Keratinocyte (primary cell): ENCODE measurements around the gene FRY. TPM values are rescaled to one million over a fixed set of nuclear protein-coding genes. Genes with fewer than 3 reads are reported as not detected.

Experiments
- DNase-seq: peaks from one replicate; pipeline ENCODE4 v3.0.0-alpha.2; 2011; ENCODE audit warnings: low read depth, missing footprints, low spot score
- FAIRE-seq: peaks from 2 replicates; lab custom pipeline; 2011; peaks lifted over from hg19 to GRCh38; lab: Jason Lieb, UNC
- H2AFZ ChIP-seq: 2 replicates; pipeline ENCODE4 v1.6.0; 2012; ENCODE audit warnings: low read length, control low read depth, inconsistent platforms; ENCODE audit not compliant: control insufficient read depth
- H3K27ac ChIP-seq: 2 replicates; pipeline ENCODE4 v1.5.1; 2011; ENCODE audit warnings: low read length; ENCODE audit not compliant: control insufficient read depth, insufficient read depth
- H3K27me3 ChIP-seq: 3 replicates; pipeline ENCODE4 v1.6.0; 2011; ENCODE audit warnings: low read length; ENCODE audit not compliant: control insufficient read depth, insufficient read depth; ENCODE audit errors: extremely low read depth
- H3K36me3 ChIP-seq, 2 experiments: 2 replicates in 1 of 2; 3 replicates in 1 of 2; pipeline ENCODE4 v1.5.1; 2011; ENCODE audit warnings: low read length in 2 of 2, mild to moderate bottlenecking in 1 of 2; ENCODE audit not compliant: control insufficient read depth in 2 of 2, insufficient read depth in 2 of 2; ENCODE audit errors: extremely low read depth in 1 of 2
- H3K4me1 ChIP-seq: 3 replicates; pipeline ENCODE4 v1.5.1; 2011; ENCODE audit warnings: low read length; ENCODE audit not compliant: control insufficient read depth, insufficient read depth; ENCODE audit errors: extremely low read depth
- H3K4me2 ChIP-seq: 3 replicates; pipeline ENCODE4 v1.6.0; 2011; ENCODE audit warnings: low read depth, low read length; ENCODE audit not compliant: control insufficient read depth, insufficient read depth; ENCODE audit errors: extremely low read depth
- H3K4me3 ChIP-seq, 3 experiments: fragments of 200-600 bp in 1 of 3; sonication (generic) in 1 of 3; 2 replicates in 2 of 3; 3 replicates in 1 of 3; pipeline ENCODE4 v1.5.1; 2011 to 2016; ENCODE audit warnings: low read length in 3 of 3, mild to moderate bottlenecking in 3 of 3, control low read depth in 2 of 3, inconsistent platforms in 1 of 3, low read depth in 1 of 3, mixed read lengths in 1 of 3, mixed run types in 1 of 3, moderate library complexity in 1 of 3; ENCODE audit not compliant: control insufficient read depth in 2 of 3, insufficient read depth in 2 of 3; ENCODE audit errors: extremely low read depth in 1 of 3
- H3K79me2 ChIP-seq: 2 replicates; pipeline ENCODE4 v1.6.0; 2012; ENCODE audit warnings: low read length; ENCODE audit not compliant: control insufficient read depth, insufficient read depth
- H3K9ac ChIP-seq: 3 replicates; pipeline ENCODE4 v1.6.0; 2011; ENCODE audit warnings: low read length; ENCODE audit not compliant: control insufficient read depth, insufficient read depth; ENCODE audit errors: extremely low read depth
- H3K9me1 ChIP-seq: 3 replicates; pipeline ENCODE4 v1.6.0; 2011; ENCODE audit warnings: low read length; ENCODE audit not compliant: control insufficient read depth, insufficient read depth; ENCODE audit errors: extremely low read depth
- H3K9me3 ChIP-seq: 2 replicates; pipeline ENCODE4 v1.5.1; 2012; ENCODE audit warnings: low read depth, low read length; ENCODE audit not compliant: control insufficient read depth
- H4K20me1 ChIP-seq: 3 replicates; pipeline ENCODE4 v1.6.0; 2011; ENCODE audit warnings: low read length; ENCODE audit not compliant: control insufficient read depth, insufficient read depth; ENCODE audit errors: extremely low read depth
- EZH2 ChIP-seq: IDR thresholded peaks from one replicate; pipeline ENCODE4 v1.6.1; 2012; ENCODE audit warnings: inconsistent platforms, mild to moderate bottlenecking, low read length, moderate library complexity
- dilution Hi-C: fragments of 300-500 bp; cut with MboI; formaldehyde crosslinking; loops from one replicate; pipeline ENCODE4 v1.7.0; 2020; ENCODE audit warnings: low sequenced_read_pairs; ENCODE audit not compliant: extremely low pct_ligation_motif_present
- polyA plus RNA-seq, 5 experiments: library from polyadenylated mRNA; depleted of rRNA in 3 of 5; stranded (reverse) in 3 of 5; stranded (forward) in 1 of 5; unstranded in 1 of 5; fragments of >200 nt; gene quantifications; 1 replicate in 1 of 5; 2 replicates in 3 of 5; 3 replicates in 1 of 5; pipeline versions ENCODE4 v1.2.1 to v1.2.3, GENCODE V29; 2011 to 2012; ENCODE audit warnings: missing spikeins in 2 of 5, low read depth in 1 of 5, low replicate concordance in 1 of 5
- TF ChIP-seq, protein P1 (sequence below), 3 experiments: IDR thresholded peaks in 1 of 3; conservative IDR thresholded peaks in 1 of 3; optimal IDR thresholded peaks in 1 of 3; 2 replicates in 2 of 3; 3 replicates in 1 of 3; pipeline versions ENCODE3 to v1.5.1; 2011; ENCODE audit warnings: low read length in 3 of 3, mild to moderate bottlenecking in 3 of 3, moderate library complexity in 2 of 3, control low read depth in 1 of 3, inconsistent platforms in 1 of 3; ENCODE audit not compliant: insufficient read depth in 2 of 3; ENCODE audit errors: extremely low read depth in 1 of 3

FRY gene
- polyA plus RNA-seq, 1 donor (not counting 4 experiments of a cell fraction or from before 2014, with no cell fraction given) = 0.80 TPM

- no peak for DNase-seq
- Histone ChIP-seq H2AFZ (no peak overlapping the region), H3K4me3 (no peak overlapping the region), H3K4me1 (no peaks in the 10 kb centered on the region), H3K36me3 (no peaks in the 10 kb centered on the region), H3K27me3 (no peaks in the 10 kb centered on the region), H3K9ac (no peak overlapping the region), H3K4me2 (no peak overlapping the region), H3K9me3 (no peaks in the 10 kb centered on the region), H3K9me1 (no peaks in the 10 kb centered on the region), H4K20me1 (no peaks in the 10 kb centered on the region), H3K27ac (no peak overlapping the region), H3K79me2 (no peaks in the 10 kb centered on the region)
- dilution Hi-C loops = no loop called here
- no peak for TF ChIP-seq EZH2
- TF ChIP-seq, protein P1, sequence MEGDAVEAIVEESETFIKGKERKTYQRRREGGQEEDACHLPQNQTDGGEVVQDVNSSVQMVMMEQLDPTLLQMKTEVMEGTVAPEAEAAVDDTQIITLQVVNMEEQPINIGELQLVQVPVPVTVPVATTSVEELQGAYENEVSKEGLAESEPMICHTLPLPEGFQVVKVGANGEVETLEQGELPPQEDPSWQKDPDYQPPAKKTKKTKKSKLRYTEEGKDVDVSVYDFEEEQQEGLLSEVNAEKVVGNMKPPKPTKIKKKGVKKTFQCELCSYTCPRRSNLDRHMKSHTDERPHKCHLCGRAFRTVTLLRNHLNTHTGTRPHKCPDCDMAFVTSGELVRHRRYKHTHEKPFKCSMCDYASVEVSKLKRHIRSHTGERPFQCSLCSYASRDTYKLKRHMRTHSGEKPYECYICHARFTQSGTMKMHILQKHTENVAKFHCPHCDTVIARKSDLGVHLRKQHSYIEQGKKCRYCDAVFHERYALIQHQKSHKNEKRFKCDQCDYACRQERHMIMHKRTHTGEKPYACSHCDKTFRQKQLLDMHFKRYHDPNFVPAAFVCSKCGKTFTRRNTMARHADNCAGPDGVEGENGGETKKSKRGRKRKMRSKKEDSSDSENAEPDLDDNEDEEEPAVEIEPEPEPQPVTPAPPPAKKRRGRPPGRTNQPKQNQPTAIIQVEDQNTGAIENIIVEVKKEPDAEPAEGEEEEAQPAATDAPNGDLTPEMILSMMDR (optimal IDR thresholded peaks at IDR 0.05 in 1 of 3, IDR thresholded peaks at IDR 0.05 in 1 of 3, conservative IDR thresholded peaks at IDR 0.05 in 1 of 3; ENCODE audit: extremely low read depth in 1 of 3, insufficient read depth in 2 of 3, low read length in 3 of 3) = no peak
- FAIRE-seq = no peak
Measured at GRCh38 chr13:32203221-32203620, 171.6 kb downstream of the FRY start.

DNA sequence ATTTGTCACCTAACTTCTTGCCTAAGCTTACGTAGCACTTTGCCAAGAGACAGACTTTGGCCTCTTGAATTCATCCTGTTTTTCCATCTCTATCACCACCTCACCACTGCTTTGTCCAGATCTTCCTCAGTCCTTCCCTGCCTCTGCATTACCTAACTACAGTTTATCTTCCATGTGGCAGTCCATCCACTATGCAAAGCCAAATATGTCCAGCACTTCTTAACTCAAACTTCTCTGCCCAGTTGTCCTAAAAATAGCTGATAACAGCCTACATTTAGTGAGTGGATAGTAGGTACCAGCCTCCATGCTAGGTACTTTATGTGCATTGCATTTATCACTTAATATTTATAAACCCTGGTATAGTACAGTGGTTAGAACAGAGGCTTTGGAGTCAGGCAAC is 172.2 kb downstream of the FRY start:
- Histone ChIP-seq H3K4me3 (no peak overlapping the region), H3K27me3 (no peaks in the 10 kb centered on the region), H3K27ac (no peak overlapping the region), H3K4me1 (no peaks in the 10 kb centered on the region), H3K4me2 (no peak overlapping the region), H3K9me1 (no peaks in the 10 kb centered on the region), H2AFZ (no peak overlapping the region), H3K9ac (no peak overlapping the region), H3K79me2 (no peaks in the 10 kb centered on the region), H4K20me1 (no peaks in the 10 kb centered on the region), H3K9me3 (no peaks in the 10 kb centered on the region), H3K36me3 (no peaks in the 10 kb centered on the region)
- FAIRE-seq (no peak), DNase-seq (no peak)
- TF ChIP-seq EZH2 = no peak
- TF ChIP-seq, protein P1 (optimal IDR thresholded peaks at IDR 0.05 in 1 of 3, IDR thresholded peaks at IDR 0.05 in 1 of 3, conservative IDR thresholded peaks at IDR 0.05 in 1 of 3; ENCODE audit: extremely low read depth in 1 of 3, insufficient read depth in 2 of 3, low read length in 3 of 3) = no peak
- dilution Hi-C loops = no loop called here
